K562 (cell line): Measurements from ENCODE around the gene DOK1. TPM values are rescaled to one million over a fixed set of nuclear protein-coding genes. Genes with fewer than 3 reads are reported as not detected.

Source experiments
- ATAC-seq: fragments of 200-7000 bp; cut with Tn5 transposase; 3 replicates; pipeline ENCODE4 v1.9.1; 2020; ENCODE audit warnings: moderate library complexity
- BruUV-seq: library from RNA; stranded (reverse); fragments of 400-500 nt; replicated peaks from 2 replicates; lab custom pipeline; 2021; lab: Mats Ljungman, UMichigan
- CTCF ChIA-PET: fragments of 300-600 bp; formaldehyde crosslinking; extraction: SDS; loops from one replicate; lab custom pipeline; 2021; ENCODE audit warnings: low intra/inter-chr PET ratio; lab: Yijun Ruan, JAX
- POLR2A ChIA-PET: fragments of 300-600, 350-650 bp; sonication (Branson Sonifier 250); formaldehyde crosslinking; extraction: SDS; loops from one replicate; lab custom pipeline; 2021; ENCODE audit warnings: antibody characterized with exemption, inconsistent platforms; lab: Yijun Ruan, JAX
- DNase-seq, 4 experiments: peaks; one replicate each; pipeline versions ENCODE4 v3.0.0 to v3.0.0-alpha.2; 2011 to 2018; ENCODE audit warnings: low spot score in 3 of 4, mixed read lengths in 3 of 4; ENCODE audit errors: extremely low read depth in 1 of 4
- FAIRE-seq: peaks from 2 replicates; lab custom pipeline; 2011; peaks lifted over from hg19 to GRCh38; lab: Jason Lieb, UNC
- H2AFZ ChIP-seq: 2 replicates; pipeline ENCODE4 v1.6.0; 2011; ENCODE audit warnings: low read depth, low read length, control low read depth, inconsistent platforms
- H3K27ac ChIP-seq: fragments of 200-600 bp; 3 replicates; pipeline ENCODE4 v1.8.0; 2011; ENCODE audit warnings: low read depth, mild to moderate bottlenecking, control low read depth, inconsistent platforms, low read length, moderate library complexity, mixed read lengths; ENCODE audit errors: extremely low read depth
- H3K27me3 ChIP-seq, 2 experiments: fragments of 300-600 bp in 1 of 2; 2 replicates in 1 of 2; 3 replicates in 1 of 2; pipeline versions ENCODE4 v1.6.0 to v1.8.0; 2011; ENCODE audit warnings: inconsistent platforms in 2 of 2, low read length in 2 of 2, mild to moderate bottlenecking in 1 of 2, mixed read lengths in 1 of 2, moderate library complexity in 1 of 2; ENCODE audit not compliant: control insufficient read depth in 2 of 2, insufficient read depth in 2 of 2
- H3K36me3 ChIP-seq: fragments of 300-600 bp; 3 replicates; pipeline ENCODE4 v1.8.0; 2011; ENCODE audit warnings: mild to moderate bottlenecking, low read length, inconsistent platforms; ENCODE audit not compliant: control insufficient read depth, insufficient read depth
- H3K4me1 ChIP-seq, 2 experiments: fragments of 200-600 bp in 1 of 2; replicated peaks in 1 of 2; 2 replicates in 1 of 2; 3 replicates in 1 of 2; pipeline versions ENCODE4 v1.5.1 to v1.8.0; 2011; ENCODE audit warnings: inconsistent platforms in 2 of 2, low read length in 2 of 2, mild to moderate bottlenecking in 1 of 2, mixed read lengths in 1 of 2, moderate library complexity in 1 of 2; ENCODE audit not compliant: control insufficient read depth in 2 of 2, insufficient read depth in 2 of 2
- H3K4me2 ChIP-seq: 2 replicates; pipeline ENCODE4 v1.6.1; 2011; ENCODE audit warnings: low read length, control low read depth, inconsistent platforms, mixed read lengths; ENCODE audit not compliant: insufficient read depth
- H3K4me3 ChIP-seq: fragments of 200-600 bp; sonication (generic), shearing (Covaris generic); 2 replicates; pipeline ENCODE4 v1.5.1; 2016; ENCODE audit warnings: control low read depth, inconsistent platforms
- H3K79me2 ChIP-seq: fragments of 200-600 bp; 3 replicates; pipeline ENCODE4 v1.8.0; 2011; ENCODE audit warnings: low read length, inconsistent platforms; ENCODE audit not compliant: control insufficient read depth, insufficient read depth
- H3K9ac ChIP-seq, 2 experiments: 2 replicates each; pipeline versions ENCODE4 v1.6.0 to v1.6.1; 2011; ENCODE audit warnings: low read depth in 2 of 2, low read length in 2 of 2, control low read depth in 1 of 2, inconsistent platforms in 1 of 2, mild to moderate bottlenecking in 1 of 2, mixed read lengths in 1 of 2; ENCODE audit not compliant: insufficient read depth in 1 of 2
- H3K9me1 ChIP-seq: one replicate; pipeline ENCODE4 v1.6.0; 2011; ENCODE audit warnings: inconsistent platforms, mild to moderate bottlenecking, low read length, moderate library complexity; ENCODE audit not compliant: control insufficient read depth, insufficient read depth
- H3K9me3 ChIP-seq: replicated peaks from 2 replicates; pipeline ENCODE4 v1.5.1; 2011; ENCODE audit warnings: low read depth, low read length, inconsistent platforms; ENCODE audit not compliant: control insufficient read depth, insufficient read depth
- H4K20me1 ChIP-seq: replicated peaks from 2 replicates; pipeline ENCODE4 v1.6.1; 2011; ENCODE audit warnings: low read length, inconsistent platforms, mixed read lengths; ENCODE audit not compliant: control insufficient read depth, insufficient read depth
- CHCHD3 ChIP-seq: fragments of 250-450 bp; sonication (Bioruptor Pico); IDR thresholded peaks from 2 replicates; pipeline ENCODE4 v2.1.2; 2022; ENCODE audit warnings: mild to moderate bottlenecking
- MEIS2 ChIP-seq: fragments of 450-650 bp; IDR thresholded peaks from 2 replicates; pipeline ENCODE4 v1.6.1; 2014; ENCODE audit warnings: mild to moderate bottlenecking; ENCODE audit not compliant: partially characterized antibody
- TAF9B ChIP-seq: fragments of 450-650 bp; IDR thresholded peaks from 2 replicates; pipeline ENCODE4 v1.6.1; 2018; ENCODE audit warnings: mild to moderate bottlenecking; ENCODE audit not compliant: partially characterized antibody
- TCFL5 ChIP-seq: fragments of 250-450 bp; sonication (Bioruptor Pico); conservative IDR thresholded peaks from 2 replicates; pipeline ENCODE4 v1.6.1; 2021; ENCODE audit warnings: mild to moderate bottlenecking, moderate library complexity, matching md5 sums
- ZNF311 ChIP-seq: fragments of 250-450 bp; sonication (Bioruptor Pico); IDR thresholded peaks from 2 replicates; pipeline ENCODE4 v1.4.0; 2020; ENCODE audit warnings: mild to moderate bottlenecking, moderate library complexity
- ZNF609 ChIP-seq: sonication (generic); formaldehyde crosslinking; IDR thresholded peaks from 2 replicates; pipeline ENCODE4 v1.8.1; 2023; ENCODE audit warnings: missing genetic modification reagents, mild to moderate bottlenecking, borderline replicate concordance
- ZNF780A ChIP-seq: fragments of 250-450 bp; sonication (Bioruptor Pico); IDR thresholded peaks from 2 replicates; pipeline ENCODE4 v1.5.0; 2021; ENCODE audit warnings: mild to moderate bottlenecking
- WGBS: fragments of 100-300 bp; shearing (Covaris generic); methylation state at CpG from one replicate; pipeline ENCODE4 v1.1.6; 2016; ENCODE audit warnings: low coverage, mixed read lengths; ENCODE audit not compliant: insufficient coverage; ENCODE audit errors: missing lambda C conversion rate; 5-methylcytosine and 5-hydroxymethylcytosine counted together
- in situ Hi-C: fragments of 300-500 bp; cut with MboI; formaldehyde crosslinking; loops from 4 replicates; pipeline ENCODE4 v1.15.0; 2018; ENCODE audit warnings: inconsistent platforms, mixed read lengths
- intact Hi-C: fragments of 100-400 bp; cut with micrococcal nuclease; formaldehyde crosslinking; loops from 2 replicates; pipeline ENCODE4 v1.14.2; 2022
- polyA plus RNA-seq, 8 experiments: library from polyadenylated mRNA; depleted of rRNA in 4 of 8; stranded (reverse) in 5 of 8; unstranded in 3 of 8; fragments of >200 nt; fragmentation: Nextera tagmentation in 2 of 8; fragmentation: Illumina TruSeq in 1 of 8; extraction: Ambion mirVana in 2 of 8; extraction: Trizol in 1 of 8; gene quantifications; 2 replicates each; pipeline versions ENCODE4 v1.2.1 to v1.2.3, GENCODE V29; 2011 to 2014; ENCODE audit warnings: inconsistent platforms in 1 of 8, missing spikeins in 1 of 8
- total RNA-seq, 7 experiments: library from RNA; depleted of rRNA in 6 of 7; stranded (reverse); fragments of >200 nt in 6 of 7; fragmentation: Illumina TruSeq in 2 of 7; extraction: Trizol in 2 of 7; gene quantifications; 2 replicates each; pipeline versions ENCODE4 v1.2.1 to v1.2.3, GENCODE V29; 2011 to 2021; ENCODE audit warnings: low replicate concordance in 1 of 7

The DOK1 gene
- total and polyA plus RNA-seq, 9 of the 15 experiments (the other 6 are each of a cell fraction or from before 2014, with no cell fraction given): 0.59 to 36.4 (median 16.1) TPM

- Histone ChIP-seq H4K20me1 (no peaks in the 10 kb centered on the region), H3K27me3 (peaks cover 0 to 12% of the 10 kb centered on the region in 2 experiments; a peak in 2 of 5 replicates), H2AFZ (no peak overlapping the region), H3K9me3 (no peaks in the 10 kb centered on the region), H3K4me3 (no peak overlapping the region), H3K79me2 (peaks cover 15% of the 10 kb centered on the region; the same call in 2 of the 3 replicates), H3K36me3 (peaks cover 17% of the 10 kb centered on the region; the same call in 1 of the 3 replicates), H3K4me1 (peaks cover 25 to 54% of the 10 kb centered on the region in 2 experiments), H3K4me2 (no peak overlapping the region), H3K27ac (no peak overlapping the region), H3K9ac (peak overlapping the region in 1 of 2 experiments; percentile 54; a peak in 1 of 4 replicates), H3K9me1 (no peaks in the 10 kb centered on the region)
- intact Hi-C loops: no loop called here
- ATAC-seq (no peak), DNase-seq (no peak), FAIRE-seq (no peak)
- 95% methylated on average over 6 of the region's 6 CpGs for WGBS
- ChIA-PET POLR2A (interaction anchor here (0.8 to 1.4 kb wide), 3 partner anchors 12 to 53 kb away, joined by 3 to 4 read pairs (median 3); no protein-coding TSS in a partner anchor), CTCF (no interaction called here)
- in situ Hi-C loops: no loop called here
- no TSS peak for BruUV-seq
- TF ChIP-seq MEIS2 (no peak), ZNF780A (CRISPR knock-in tag) (no peak), TAF9B (no peak), ZNF311 (no peak), TCFL5 (CRISPR knock-in tag) (no peak), ZNF609 (CRISPR knock-in tag) (no peak), CHCHD3 (CRISPR knock-in tag) (no peak)
Observed at GRCh38 chr2:74556831-74557370, 2.4 kb downstream of the DOK1 start.
